Measurements from ENCODE around the gene AQP10. TPM values are rescaled to one million over a fixed set of nuclear protein-coding genes. Genes with fewer than 3 reads are reported as not detected.

AQP10 gene
- total and polyA plus RNA-seq, 2 of the 4 experiments (the other 2 are of a cell fraction) = not detected

DNA sequence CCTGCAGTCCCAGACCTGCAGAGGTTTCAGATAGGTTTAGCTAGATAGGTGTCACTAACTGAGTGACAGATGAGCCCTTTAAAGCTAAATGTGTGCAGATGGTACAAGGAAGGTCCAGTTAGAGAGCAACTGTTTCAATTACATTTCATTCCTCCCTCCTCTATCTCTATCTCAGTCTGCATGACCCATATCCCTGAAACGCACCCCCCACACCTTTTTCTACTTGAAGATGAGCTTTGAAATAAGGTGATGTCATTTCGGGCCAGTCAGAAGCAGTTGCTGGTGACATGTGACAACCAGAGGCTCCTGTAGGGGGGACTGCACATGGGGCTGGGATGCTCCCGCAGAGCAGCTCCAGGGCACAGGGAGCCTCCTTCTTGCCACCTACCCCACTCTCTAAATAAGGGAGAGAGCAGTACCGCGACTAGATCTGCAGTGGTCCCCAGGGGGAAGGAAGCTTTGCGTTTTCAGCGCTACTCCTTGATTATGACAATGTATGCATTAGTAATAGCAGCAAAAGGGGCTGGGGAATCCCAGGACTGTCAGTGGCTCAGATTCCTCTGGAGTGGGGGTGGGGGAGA is 8.7 kb downstream of the AQP10 start:
- POLR2A ChIA-PET (ENCODE audit: unreplicated experiment) = no interaction called here
- CTCF ChIA-PET = no interaction called here
- Histone ChIP-seq H2BK5ac (ENCODE audit: low read depth, low read length, poor library complexity, severe bottlenecking) (no peak overlapping the region), H3K27ac (ENCODE audit: insufficient read depth, low read length) (no peak overlapping the region), H2BK120ac (ENCODE audit: low read depth, low read length) (no peak overlapping the region), H4K20me1 (ENCODE audit: insufficient read depth, low read length) (peaks cover 35% of the 10 kb centered on the region; the same call in 1 of the 2 replicates), H2AK5ac (ENCODE audit: low read depth, low read length) (no peak overlapping the region), H4K5ac (ENCODE audit: low read depth, low read length) (no peak overlapping the region), H2BK15ac (ENCODE audit: low read depth, low read length) (no peak overlapping the region), H3K9ac (ENCODE audit: low read depth, low read length) (no peak overlapping the region), H3K27me3 (ENCODE audit: control insufficient read depth, insufficient read depth, low read length) (no peaks in the 10 kb centered on the region), H3K9me3 (ENCODE audit: control insufficient read depth, insufficient read depth, low read length) (no peaks in the 10 kb centered on the region), H3K14ac (replicated peaks; ENCODE audit: low read depth, low read length) (no peak overlapping the region), H4K91ac (ENCODE audit: insufficient read depth, low read depth, low read length) (no peak overlapping the region), H2AFZ (replicated peaks; ENCODE audit: low read length, poor library complexity) (no peak overlapping the region), H3K56ac (ENCODE audit: extremely low read depth, insufficient read depth, low read length) (no peak overlapping the region), H2BK20ac (ENCODE audit: low read depth, low read length) (no peak overlapping the region), H3K18ac (ENCODE audit: low read depth, low read length) (no peak overlapping the region), H4K8ac (ENCODE audit: low read depth in 2 of 2, low read length in 2 of 2) (no peak overlapping the region), H3K4me2 (ENCODE audit: low read depth, low read length) (no peak overlapping the region), H3K36me3 (ENCODE audit: control insufficient read depth, insufficient read depth, low read length) (peaks cover 37% of the 10 kb centered on the region), H3K79me1 (ENCODE audit: low read depth in 1 of 2, low read length in 2 of 2) (peaks cover 24 to 68% of the 10 kb centered on the region in 2 experiments), H3K9me1 (ENCODE audit: insufficient read depth, low read length) (peaks cover 21% of the 10 kb centered on the region), H3K4ac (ENCODE audit: low read depth, low read length) (no peak overlapping the region), H3K4me3 (ENCODE audit: insufficient read depth, low read depth, low read length) (no peak overlapping the region), H2AK9ac (replicated peaks; ENCODE audit: low read depth, low read length, poor library complexity) (no peak overlapping the region), H3K4me1 (ENCODE audit: control insufficient read depth, insufficient read depth, low read length) (peaks cover 29% of the 10 kb centered on the region), H3K23ac (ENCODE audit: low read depth, low read length) (peak overlapping the region; percentile 24)
- ATAC-seq (ENCODE audit: low read depth) = no peak
- TF ChIP-seq, protein P1, sequence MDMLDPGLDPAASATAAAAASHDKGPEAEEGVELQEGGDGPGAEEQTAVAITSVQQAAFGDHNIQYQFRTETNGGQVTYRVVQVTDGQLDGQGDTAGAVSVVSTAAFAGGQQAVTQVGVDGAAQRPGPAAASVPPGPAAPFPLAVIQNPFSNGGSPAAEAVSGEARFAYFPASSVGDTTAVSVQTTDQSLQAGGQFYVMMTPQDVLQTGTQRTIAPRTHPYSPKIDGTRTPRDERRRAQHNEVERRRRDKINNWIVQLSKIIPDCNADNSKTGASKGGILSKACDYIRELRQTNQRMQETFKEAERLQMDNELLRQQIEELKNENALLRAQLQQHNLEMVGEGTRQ (IDR thresholded peaks at IDR 0.05; ENCODE audit: low read depth, low read length) = no peak
- no peak for TF ChIP-seq NFE2L2 (IDR thresholded peaks at IDR 0.05; ENCODE audit: low read depth, low read length)
- no peak for TF ChIP-seq ELK1 (IDR thresholded peaks at IDR 0.05; ENCODE audit: borderline replicate concordance, low read depth, low read length)
- TF ChIP-seq FOS (IDR thresholded peaks at IDR 0.05; ENCODE audit: low read depth, low read length) = no peak
- TF ChIP-seq SMC3 (IDR thresholded peaks at IDR 0.05; ENCODE audit: low read depth, low read length) = no peak
- no peak for TF ChIP-seq RCOR1 (IDR thresholded peaks at IDR 0.05; ENCODE audit: insufficient replicate concordance, low read length)
- no peak for TF ChIP-seq RAD21 (IDR thresholded peaks at IDR 0.05; ENCODE audit: low read length)
- no peak for TF ChIP-seq MAZ (IDR thresholded peaks at IDR 0.05; ENCODE audit: borderline replicate concordance, low read depth, low read length)
- no peak for TF ChIP-seq CTCF (conservative IDR thresholded peaks at IDR 0.05; ENCODE audit: low read depth, low read length)
- TF ChIP-seq BHLHE40 (IDR thresholded peaks at IDR 0.05; ENCODE audit: low read depth, low read length) = no peak
- TF ChIP-seq MXI1 (IDR thresholded peaks at IDR 0.05; ENCODE audit: borderline replicate concordance, low read depth, low read length) = no peak
- TF ChIP-seq CEBPB (IDR thresholded peaks at IDR 0.05; ENCODE audit: low read depth, low read length) = no peak
- WGBS, 2 experiments (ENCODE audit: extremely low coverage in 2 of 2, insufficient read length in 1 of 2) = 100% methylated on average over 2 of the region's 7 CpGs; no CpG with 5 or more reads in 1 of the 2 experiments
- no TSS peak for BruUV-seq (replicated peaks)
- intact Hi-C loops (cut with micrococcal nuclease) (loop anchor here (5.0 kb wide), 1 partner anchor 132 kb away; no protein-coding TSS in a partner anchor), in situ Hi-C loops (cut with MboI; ENCODE audit: low sequenced_read_pairs) (no loop called here), dilution Hi-C loops (cut with HindIII; ENCODE audit: low sequenced_read_pairs, unreplicated experiment) (no loop called here)
- DNase-seq = no peak

Data from IMR-90 (cell line).